ENCODE data around the gene RBMY1J.

DNA sequence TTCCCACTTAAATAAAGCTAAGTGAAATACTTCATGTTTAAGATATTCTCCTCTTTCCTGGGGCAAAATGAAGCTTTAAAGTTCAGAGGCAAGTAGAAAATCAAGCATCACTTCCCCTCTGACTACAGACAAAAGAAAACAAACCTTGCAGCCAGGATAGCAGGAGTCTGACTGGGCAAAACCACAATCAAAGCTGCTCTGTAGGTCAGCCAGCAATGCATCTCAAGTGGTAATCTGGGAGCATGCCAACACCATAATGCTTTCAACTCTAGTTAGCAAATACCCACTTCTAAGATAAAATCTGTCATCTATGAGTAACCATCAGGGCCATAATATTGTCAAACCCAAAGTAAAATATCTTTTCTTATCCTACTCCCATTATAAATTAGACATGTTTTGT lies 32.6 kb upstream of the RBMY1J start:
- TF ChIP-seq CTCF (IDR thresholded peaks at IDR 0.05) (no peak), POLR2AphosphoS5 (IDR thresholded peaks at IDR 0.05) (no peak)

Measured in sigmoid colon (tissue), 4 donors.